ENCODE data around the gene GLRA1.

DNA sequence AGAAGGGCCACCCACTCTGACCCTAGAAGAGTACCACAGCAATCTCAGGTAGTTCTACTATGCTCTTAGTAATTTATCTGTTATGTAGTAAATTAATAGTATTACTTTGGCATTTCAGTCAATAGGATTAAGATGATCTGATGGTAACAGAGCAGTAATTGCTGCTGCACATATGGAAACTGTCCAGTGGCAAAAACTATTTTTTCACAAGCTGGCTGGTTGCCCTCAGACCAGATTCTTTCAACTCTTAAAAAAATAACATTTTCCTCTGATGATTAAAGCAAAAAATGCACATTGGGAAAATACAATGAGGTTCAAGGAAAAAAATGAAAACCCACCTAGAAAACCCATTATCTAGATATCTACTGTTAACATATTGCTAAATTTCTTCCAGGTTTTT is 19.7 kb downstream of the GLRA1 start:
- TF ChIP-seq, protein P1, sequence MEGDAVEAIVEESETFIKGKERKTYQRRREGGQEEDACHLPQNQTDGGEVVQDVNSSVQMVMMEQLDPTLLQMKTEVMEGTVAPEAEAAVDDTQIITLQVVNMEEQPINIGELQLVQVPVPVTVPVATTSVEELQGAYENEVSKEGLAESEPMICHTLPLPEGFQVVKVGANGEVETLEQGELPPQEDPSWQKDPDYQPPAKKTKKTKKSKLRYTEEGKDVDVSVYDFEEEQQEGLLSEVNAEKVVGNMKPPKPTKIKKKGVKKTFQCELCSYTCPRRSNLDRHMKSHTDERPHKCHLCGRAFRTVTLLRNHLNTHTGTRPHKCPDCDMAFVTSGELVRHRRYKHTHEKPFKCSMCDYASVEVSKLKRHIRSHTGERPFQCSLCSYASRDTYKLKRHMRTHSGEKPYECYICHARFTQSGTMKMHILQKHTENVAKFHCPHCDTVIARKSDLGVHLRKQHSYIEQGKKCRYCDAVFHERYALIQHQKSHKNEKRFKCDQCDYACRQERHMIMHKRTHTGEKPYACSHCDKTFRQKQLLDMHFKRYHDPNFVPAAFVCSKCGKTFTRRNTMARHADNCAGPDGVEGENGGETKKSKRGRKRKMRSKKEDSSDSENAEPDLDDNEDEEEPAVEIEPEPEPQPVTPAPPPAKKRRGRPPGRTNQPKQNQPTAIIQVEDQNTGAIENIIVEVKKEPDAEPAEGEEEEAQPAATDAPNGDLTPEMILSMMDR (conservative IDR thresholded peaks at IDR 0.05; ENCODE audit: low read depth, low read length), result no peak
- TF ChIP-seq EZH2 (IDR thresholded peaks at IDR 0.05; ENCODE audit: low read length, unreplicated experiment) (no peak), EZH2phosphoT487 (IDR thresholded peaks at IDR 0.05; ENCODE audit: borderline replicate concordance, low read length) (no peak)
